ENCODE results near the gene MTRR. TPM values are rescaled to one million over a fixed set of nuclear protein-coding genes. Genes with fewer than 3 reads are reported as not detected.
"Not testable (repeated sequence)": the region's sequence is repeated elsewhere in the genome, so short reads cannot be mapped to it uniquely, and the experiment has no call there.

Gene MTRR
- total RNA-seq, 3 donors from 2014 or later = 57.2 to 64.8 (median 57.9) TPM

DNA sequence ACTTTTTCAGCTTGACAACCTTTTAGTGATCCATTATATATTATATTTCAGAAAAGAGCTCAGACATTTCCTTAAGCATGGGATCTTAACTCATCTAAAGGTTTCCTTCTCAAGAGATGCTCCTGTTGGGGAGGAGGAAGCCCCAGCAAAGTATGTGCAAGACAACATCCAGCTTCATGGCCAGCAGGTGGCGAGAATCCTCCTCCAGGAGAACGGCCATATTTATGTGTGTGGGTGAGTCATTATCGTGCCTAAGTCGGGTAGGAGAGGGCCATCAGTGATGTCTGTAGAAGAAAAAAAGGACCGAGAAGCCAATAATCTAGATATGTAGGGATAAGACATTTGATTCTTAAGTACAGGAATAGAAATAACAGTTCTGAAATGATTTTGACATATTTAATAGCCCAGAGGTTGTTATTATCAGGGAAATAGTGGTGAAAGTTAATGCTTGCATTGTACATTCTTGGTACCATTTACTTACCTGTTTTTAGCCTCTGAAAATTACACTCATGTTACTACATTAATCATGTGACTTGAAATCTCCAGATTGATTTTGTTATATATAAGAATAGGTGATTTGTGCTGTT, 28.2 kb downstream of the MTRR start:
- Mint-ChIP-seq H3K36me3 (ENCODE audit: insufficient read depth) (peaks cover 74% of the 10 kb centered on the region), H3K9me3 (no peaks in the 10 kb centered on the region), H3K4me1 (ENCODE audit: low read depth) (peaks cover 12% of the 10 kb centered on the region), H3K4me3 (no peak overlapping the region), H3K27me3 (ENCODE audit: low read depth) (no peaks in the 10 kb centered on the region)
- ATAC-seq = peak in 1 of 2 donors; percentile 60
- DNase-seq = peak; percentile 17

DNA sequence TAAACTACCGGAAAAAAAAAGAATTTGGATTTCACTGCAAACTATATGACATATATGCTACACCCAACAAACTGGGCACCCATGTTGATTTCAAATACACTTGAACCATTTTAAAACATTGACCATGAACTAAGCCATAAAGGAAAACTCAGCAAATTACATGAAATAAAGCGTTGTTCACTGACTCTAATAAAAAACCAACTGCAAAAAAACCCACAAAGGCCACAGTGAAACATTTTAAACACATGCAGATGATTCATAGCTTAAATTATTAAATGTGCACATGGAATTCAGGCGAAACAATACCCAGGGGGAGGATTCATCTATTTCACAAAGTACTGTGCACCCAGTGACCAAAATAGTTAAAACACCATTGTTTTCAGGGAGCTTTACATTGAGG, 33.3 kb downstream of the MTRR start:
- no peaks in the 10 kb centered on the region for H3K27me3 Mint-ChIP-seq (ENCODE audit: low read depth)
- DNase-seq (no peak), ATAC-seq (no peak)
- H3K9me3 Mint-ChIP-seq = peaks cover 4% of the 10 kb centered on the region
- no peak overlapping the region for H3K4me3 Mint-ChIP-seq
- H3K36me3 Mint-ChIP-seq (ENCODE audit: insufficient read depth) = peaks cover 73% of the 10 kb centered on the region
- peaks cover 18% of the 10 kb centered on the region for H3K4me1 Mint-ChIP-seq (ENCODE audit: low read depth)

DNA sequence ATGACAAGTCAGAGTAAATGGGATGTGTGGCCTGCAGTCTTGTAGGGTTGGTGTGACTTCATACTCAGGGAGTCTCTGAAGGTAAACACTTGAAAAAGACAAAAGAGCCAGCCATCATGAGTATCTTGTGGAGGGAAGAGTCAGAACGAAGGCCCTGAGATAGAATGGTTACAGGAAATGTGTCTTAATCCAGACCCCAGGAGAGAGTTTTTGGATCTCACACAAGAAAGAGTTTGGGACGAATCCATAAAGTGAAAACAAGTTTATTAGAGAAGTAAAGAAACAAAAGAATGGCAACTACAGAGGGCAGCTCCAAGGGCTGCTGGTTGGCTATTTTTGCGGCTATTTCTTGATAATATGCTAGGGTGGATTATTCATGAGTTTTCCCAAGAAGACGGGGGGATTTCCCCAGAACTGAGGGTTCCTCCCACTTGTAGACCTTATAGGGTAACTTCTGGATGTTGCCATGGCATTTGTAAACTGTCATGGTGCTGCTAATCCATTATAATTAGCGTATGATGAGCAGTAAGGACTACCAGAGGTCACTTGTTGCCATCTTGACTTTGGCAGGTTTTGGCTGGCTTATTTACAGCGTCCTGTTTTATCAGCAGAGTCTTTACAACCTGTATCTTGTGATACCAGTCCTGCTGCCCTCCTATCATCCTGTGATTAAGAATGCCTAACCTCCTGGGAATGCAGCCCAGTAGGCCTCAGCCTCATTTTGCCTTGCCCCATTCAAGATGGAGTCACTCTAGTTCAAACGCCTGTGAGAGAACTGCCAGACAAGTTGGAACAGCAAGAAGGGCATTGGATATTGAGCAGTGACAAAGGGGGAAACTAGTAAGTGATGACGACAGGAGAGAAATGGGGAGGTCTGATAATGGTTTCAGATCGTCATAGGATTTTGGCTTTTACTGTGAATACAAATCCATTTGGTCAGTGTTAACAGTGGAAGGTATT, 34.0 kb downstream of the MTRR start:
- Mint-ChIP-seq H3K4me3 (no peak overlapping the region), H3K27me3 (ENCODE audit: low read depth) (no peaks in the 10 kb centered on the region), H3K4me1 (ENCODE audit: low read depth) (peaks cover 18% of the 10 kb centered on the region), H3K36me3 (ENCODE audit: insufficient read depth) (peaks cover 73% of the 10 kb centered on the region), H3K9me3 (peaks cover 11% of the 10 kb centered on the region)
- no peak for DNase-seq
- no peak for ATAC-seq

DNA sequence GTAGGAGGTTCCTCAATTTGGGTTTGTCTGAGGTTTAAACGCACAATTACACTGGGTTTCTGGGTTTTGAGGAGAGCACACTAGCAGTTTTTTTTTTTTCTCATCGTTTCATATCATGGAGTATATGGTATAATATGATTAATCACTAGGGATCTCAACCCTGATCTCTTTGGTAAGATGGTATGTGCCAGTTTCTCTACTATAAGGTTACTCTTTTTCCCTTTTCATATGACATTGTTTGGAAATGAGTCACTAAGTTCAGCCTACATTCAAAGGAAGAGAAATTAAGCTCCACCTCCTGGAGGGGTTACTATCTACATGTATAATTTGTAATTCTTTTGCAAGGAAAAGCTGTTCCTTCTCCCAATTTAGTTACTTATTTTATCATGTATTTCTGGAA, 35.2 kb downstream of the MTRR start:
- Mint-ChIP-seq H3K9me3 (peaks cover 21% of the 10 kb centered on the region), H3K4me3 (no peak overlapping the region), H3K4me1 (ENCODE audit: low read depth) (peaks cover 18% of the 10 kb centered on the region), H3K36me3 (ENCODE audit: insufficient read depth) (peaks cover 73% of the 10 kb centered on the region), H3K27me3 (ENCODE audit: low read depth) (no peaks in the 10 kb centered on the region)
- DNase-seq = no peak
- ATAC-seq = peak; percentile 85 to 89

DNA sequence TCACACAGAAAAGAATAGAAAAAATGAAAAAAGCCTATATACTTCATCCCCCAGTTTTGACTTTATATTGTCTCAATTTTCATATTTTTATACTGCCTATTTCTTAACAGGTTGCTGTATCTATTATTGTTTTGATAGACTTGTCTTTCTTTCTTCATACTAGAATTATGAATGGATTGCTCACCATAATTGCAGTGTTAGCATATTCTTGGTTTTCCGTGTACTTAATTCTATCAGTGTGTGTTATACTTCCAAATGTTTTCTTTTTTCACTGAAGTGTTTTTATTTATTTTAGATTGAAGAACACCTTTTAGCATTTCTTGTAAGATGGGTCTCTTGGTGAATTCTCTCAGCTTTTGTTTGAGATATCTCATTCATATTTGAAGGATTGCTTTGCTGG, 38.7 kb downstream of the MTRR start:
- no peaks in the 10 kb centered on the region for H3K27me3 Mint-ChIP-seq (ENCODE audit: low read depth)
- no peak overlapping the region for H3K4me3 Mint-ChIP-seq
- ATAC-seq = no peak

DNA sequence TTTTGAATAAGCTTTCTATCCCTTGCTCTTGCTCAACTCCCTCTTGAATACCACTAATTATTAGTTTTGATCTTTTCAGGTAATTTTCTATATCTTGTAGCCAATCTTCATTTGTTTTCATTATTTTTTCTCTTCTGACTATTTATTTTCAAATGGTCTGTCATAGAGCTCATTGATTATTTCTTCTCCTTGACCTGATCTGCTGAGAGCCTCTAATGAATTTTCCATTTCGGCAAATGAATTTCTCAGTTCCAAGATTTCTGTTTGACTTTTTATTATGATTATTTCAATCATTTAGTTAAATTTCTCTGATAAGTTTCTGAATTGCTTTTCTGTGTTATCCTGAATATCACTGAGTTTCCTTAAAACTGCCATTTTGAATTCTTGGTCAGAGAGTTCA, 39.4 kb downstream of the MTRR start:
- DNase-seq = no peak
- Mint-ChIP-seq H3K27me3 (ENCODE audit: low read depth) (no peaks in the 10 kb centered on the region), H3K9me3 (peaks cover 46% of the 10 kb centered on the region), H3K36me3 (ENCODE audit: insufficient read depth) (peaks cover 64% of the 10 kb centered on the region), H3K4me3 (no peak overlapping the region), H3K4me1 (ENCODE audit: low read depth) (peaks cover 7% of the 10 kb centered on the region)
- no peak for ATAC-seq

More for the DNA sequence above, 38.7 kb downstream of the MTRR start:
- Mint-ChIP-seq H3K4me1 (ENCODE audit: low read depth) (peaks cover 11% of the 10 kb centered on the region), H3K36me3 (ENCODE audit: insufficient read depth) (peaks cover 69% of the 10 kb centered on the region), H3K9me3 (peaks cover 39% of the 10 kb centered on the region)
- DNase-seq = no peak

DNA sequence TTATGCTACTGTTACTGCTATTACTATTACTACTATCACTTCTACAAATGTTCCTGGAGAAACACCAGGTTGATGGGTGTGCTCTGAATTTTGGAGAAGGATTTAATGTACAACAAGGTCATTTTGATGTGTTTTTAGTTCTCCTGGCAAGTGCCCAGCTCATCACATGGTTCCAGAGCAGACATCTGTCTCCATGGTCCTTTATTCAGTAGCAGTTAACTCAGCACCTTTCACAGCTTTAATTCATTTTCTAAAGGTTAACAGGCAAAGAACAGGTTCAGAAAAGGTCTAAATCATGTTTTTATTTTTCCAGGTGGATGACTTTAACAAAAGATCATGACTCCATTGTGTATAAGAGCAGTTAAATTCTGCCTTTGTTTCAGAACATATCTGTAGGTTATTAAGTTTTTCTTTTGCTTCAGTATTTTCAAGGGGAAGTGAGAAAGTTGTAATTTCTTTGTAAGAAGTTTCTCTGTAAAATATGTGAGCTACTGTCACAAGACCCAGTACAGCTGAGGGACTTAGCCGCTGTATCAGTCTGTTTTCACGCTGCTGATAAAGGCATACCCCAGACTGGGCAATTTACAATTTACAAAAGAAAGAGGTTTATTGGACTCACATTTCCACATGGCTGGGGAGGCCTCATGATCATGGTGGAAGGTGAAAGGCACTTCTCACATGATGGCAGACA, 41.9 kb downstream of the MTRR start:
- Mint-ChIP-seq H3K36me3 (ENCODE audit: insufficient read depth) (peaks cover 42% of the 10 kb centered on the region), H3K27me3 (ENCODE audit: low read depth) (no peaks in the 10 kb centered on the region), H3K4me3 (no peak overlapping the region), H3K4me1 (ENCODE audit: low read depth) (no peaks in the 10 kb centered on the region), H3K9me3 (peaks cover 52% of the 10 kb centered on the region)
- DNase-seq = no peak
- ATAC-seq = no peak

DNA sequence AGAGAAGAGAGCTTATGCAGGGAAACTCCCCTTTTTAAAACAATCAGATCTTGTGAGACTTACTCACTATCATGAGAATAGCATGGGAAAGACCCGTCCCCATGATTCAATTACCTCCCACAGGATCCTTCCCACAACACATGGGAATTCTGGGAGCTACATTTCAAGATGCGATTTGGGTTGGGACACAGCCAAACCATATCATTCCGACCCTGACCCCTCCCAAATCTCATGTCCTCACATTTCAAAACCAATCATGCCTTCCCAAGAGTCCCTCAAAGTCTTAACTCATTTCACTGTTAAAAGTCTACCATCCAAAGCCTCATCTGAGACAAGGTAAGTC, 42.5 kb downstream of the MTRR start:
- not testable (repeated sequence) for H3K27me3 Mint-ChIP-seq (ENCODE audit: low read depth); H3K4me3 Mint-ChIP-seq; ATAC-seq; DNase-seq; H3K4me1 Mint-ChIP-seq (ENCODE audit: low read depth)
- Mint-ChIP-seq H3K36me3 (ENCODE audit: insufficient read depth) (peaks cover 42% of the 10 kb centered on the region), H3K9me3 (peaks cover 52% of the 10 kb centered on the region)

DNA sequence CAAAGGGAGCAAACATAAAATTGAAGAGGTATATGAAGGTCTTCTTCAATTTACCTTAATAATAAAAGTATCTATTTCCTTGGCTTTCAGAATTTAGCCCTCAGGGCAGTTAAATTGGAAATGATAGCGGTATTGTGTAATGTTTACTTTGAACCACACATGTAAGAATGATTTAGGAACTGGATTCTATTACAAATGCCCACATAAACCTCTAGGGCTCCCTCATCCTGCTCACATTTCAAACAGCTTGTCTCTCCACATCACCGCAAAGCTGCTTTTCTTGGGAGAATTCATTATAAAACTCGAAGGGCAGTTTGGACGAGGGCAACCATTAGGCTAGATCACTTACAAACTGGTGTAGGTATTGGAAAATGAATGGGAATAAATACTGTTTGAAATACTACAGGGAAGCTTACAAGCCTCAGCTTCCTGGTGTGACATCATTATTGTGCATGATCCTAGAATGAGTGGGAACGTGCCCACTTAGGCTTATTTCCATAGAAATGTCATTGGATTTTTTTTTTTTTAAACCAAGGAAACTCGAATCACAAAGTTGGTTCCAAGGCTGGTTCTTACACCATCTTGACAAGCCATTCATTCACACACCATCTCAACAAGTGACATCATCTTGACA, 47.3 kb downstream of the MTRR start:
- Mint-ChIP-seq H3K27me3 (ENCODE audit: low read depth) (no peaks in the 10 kb centered on the region), H3K4me1 (ENCODE audit: low read depth) (no peaks in the 10 kb centered on the region), H3K4me3 (no peak overlapping the region), H3K36me3 (ENCODE audit: insufficient read depth) (peaks cover 11% of the 10 kb centered on the region), H3K9me3 (peaks cover 17% of the 10 kb centered on the region)
- ATAC-seq (no peak), DNase-seq (no peak)

DNA sequence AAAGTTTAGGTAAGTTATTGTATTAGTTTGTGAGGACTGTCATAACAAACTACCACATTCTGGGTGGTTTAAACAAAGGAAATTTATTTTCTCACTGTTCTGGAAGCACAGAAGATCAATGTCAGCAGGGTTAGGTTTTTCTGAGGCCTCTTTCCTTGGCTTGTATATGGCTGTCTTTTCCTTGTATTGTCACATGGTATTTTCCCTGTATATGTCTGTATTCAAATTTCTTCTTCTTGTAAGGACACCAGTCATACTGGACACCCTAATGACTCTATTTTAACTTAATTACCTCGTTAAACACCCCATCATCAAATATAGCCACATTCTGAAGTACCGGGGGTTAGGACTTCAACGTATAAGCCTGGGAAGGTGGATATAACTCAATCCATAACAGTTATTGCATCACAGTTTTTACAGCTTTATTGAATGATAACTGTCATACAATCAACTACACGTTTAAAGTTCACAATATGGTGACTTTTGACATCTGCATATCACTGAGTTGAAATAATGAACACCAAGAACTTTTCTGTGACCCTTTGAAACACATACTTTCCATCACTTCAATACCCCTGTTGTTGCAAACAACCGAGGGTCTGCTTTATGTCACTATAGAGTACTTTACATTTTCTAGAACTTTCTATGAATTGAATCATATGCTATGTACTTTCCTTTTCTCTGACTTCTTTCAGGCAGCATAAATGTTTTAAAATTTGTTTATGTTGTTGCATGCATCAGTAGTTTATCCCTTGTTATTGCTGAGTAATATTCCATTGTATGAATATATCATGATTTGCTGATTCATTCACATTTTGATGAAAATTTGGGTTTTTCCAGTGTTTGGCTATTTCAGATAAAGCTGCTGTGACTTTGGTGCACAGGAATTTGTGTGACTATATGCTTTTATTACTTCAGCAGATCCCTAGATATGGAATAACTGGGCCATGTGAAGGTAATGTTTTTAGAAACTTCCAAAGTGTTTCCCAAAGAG, 48.5 kb downstream of the MTRR start:
- Mint-ChIP-seq H3K36me3 (ENCODE audit: insufficient read depth) (peaks cover 4% of the 10 kb centered on the region), H3K4me3 (no peak overlapping the region), H3K9me3 (peaks cover 15% of the 10 kb centered on the region), H3K27me3 (ENCODE audit: low read depth) (peaks cover 7% of the 10 kb centered on the region), H3K4me1 (ENCODE audit: low read depth) (no peaks in the 10 kb centered on the region)
- no peak for ATAC-seq
- no peak for DNase-seq

DNA sequence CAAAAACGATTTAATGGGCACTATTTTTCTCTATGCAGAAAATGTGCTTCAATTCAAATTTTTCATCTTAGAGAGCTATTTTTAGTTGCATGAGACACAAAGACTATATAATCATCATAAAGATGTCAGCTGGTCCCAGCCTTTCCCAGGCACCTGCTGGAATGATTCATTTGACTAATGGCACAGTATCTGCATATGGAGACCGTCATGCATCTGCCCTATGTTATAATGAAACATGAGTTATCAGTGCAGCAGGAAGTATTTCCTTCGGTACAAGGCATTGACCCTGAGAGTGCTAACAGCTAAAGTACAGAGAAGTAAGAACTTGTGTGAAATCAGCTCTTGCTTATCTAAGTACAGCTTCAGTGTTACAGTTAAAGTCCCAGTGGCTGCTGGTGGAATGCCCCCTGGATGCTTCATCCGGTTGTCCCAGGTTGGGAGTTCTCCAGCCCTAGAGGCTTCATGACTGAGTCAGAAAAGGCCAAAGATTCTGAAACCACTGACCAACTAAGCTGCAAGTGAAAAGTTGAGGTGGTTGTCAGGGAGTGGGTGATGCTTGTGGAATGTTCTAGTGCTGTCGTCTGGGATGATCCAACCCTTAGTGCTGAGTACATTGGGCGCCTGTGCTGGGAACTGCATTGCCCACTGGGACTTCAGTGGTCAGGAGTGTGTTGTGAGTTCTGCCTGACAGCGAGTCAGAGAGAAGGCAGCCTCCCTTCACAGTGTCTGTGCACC, 57.2 kb downstream of the MTRR start:
- H3K4me1 Mint-ChIP-seq (ENCODE audit: low read depth) = no peaks in the 10 kb centered on the region
- DNase-seq (no peak), ATAC-seq (no peak)
- H3K4me3 Mint-ChIP-seq = no peak overlapping the region
- H3K36me3 Mint-ChIP-seq (ENCODE audit: insufficient read depth) = no peaks in the 10 kb centered on the region
- peaks cover 19% of the 10 kb centered on the region for H3K27me3 Mint-ChIP-seq (ENCODE audit: low read depth)
- H3K9me3 Mint-ChIP-seq = no peaks in the 10 kb centered on the region

DNA sequence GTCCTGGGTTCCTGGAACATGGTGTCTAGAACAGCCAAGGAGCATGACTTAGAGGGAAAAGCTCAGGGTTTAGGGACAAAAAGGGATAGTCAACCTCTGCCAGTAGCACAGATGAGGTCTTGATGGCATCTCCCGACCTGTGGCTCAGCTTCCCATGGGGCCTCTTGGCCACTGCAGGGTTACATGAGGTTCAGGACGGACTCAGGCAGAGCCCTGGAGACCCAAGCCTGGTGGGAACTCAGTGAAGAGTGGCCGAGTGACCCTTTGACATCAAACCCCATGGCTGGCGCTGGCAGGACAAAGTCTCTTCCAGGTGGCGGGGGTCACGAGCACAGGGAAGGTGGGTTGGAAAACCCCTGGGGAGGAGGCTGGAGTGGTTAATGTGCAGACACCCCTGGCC, 57.8 kb downstream of the MTRR start:
- ATAC-seq (no peak), DNase-seq (no peak)
- Mint-ChIP-seq H3K36me3 (ENCODE audit: insufficient read depth) (no peaks in the 10 kb centered on the region), H3K4me1 (ENCODE audit: low read depth) (no peaks in the 10 kb centered on the region), H3K4me3 (no peak overlapping the region), H3K27me3 (ENCODE audit: low read depth) (peaks cover 18% of the 10 kb centered on the region), H3K9me3 (no peaks in the 10 kb centered on the region)

Data from activated T-cell treated with anti-CD3 and anti-CD28 coated beads, Interleukin-2, amount 50 U/mL, for 4 hours (primary cell).